PFSK-1 (cell line): ENCODE data around the gene F7.

Source experiments
- FOXP2 ChIP-seq: optimal IDR thresholded peaks from 2 replicates; pipeline ENCODE3; 2011; ENCODE audit warnings: borderline replicate concordance, control low read depth, inconsistent platforms; ENCODE audit not compliant: insufficient read depth; ENCODE audit errors: extremely low read length, extremely low read depth
- POLR2AphosphoS5 ChIP-seq: IDR thresholded peaks from 2 replicates; pipeline ENCODE4 v1.6.1; 2012; ENCODE audit warnings: low read depth, mild to moderate bottlenecking, control low read depth, low read length, moderate library complexity
- SIN3A ChIP-seq: IDR thresholded peaks from 2 replicates; pipeline ENCODE4 v1.6.1; 2012; ENCODE audit warnings: mild to moderate bottlenecking, low read length, moderate library complexity, borderline replicate concordance; ENCODE audit not compliant: insufficient read depth
- TAF1 ChIP-seq: IDR thresholded peaks from 2 replicates; pipeline ENCODE4 v1.6.1; 2012; ENCODE audit warnings: low read length, control low read depth, borderline replicate concordance; ENCODE audit not compliant: insufficient read depth
- TF ChIP-seq, protein P1 (sequence below), 2 experiments: IDR thresholded peaks; 2 replicates each; pipeline versions ENCODE4 v1.6.1 to v1.8.0; 2011 to 2012; ENCODE audit warnings: low read depth in 2 of 2, low read length in 2 of 2, control low read depth in 1 of 2, inconsistent platforms in 1 of 2, mild to moderate bottlenecking in 1 of 2, moderate library complexity in 1 of 2; ENCODE audit not compliant: insufficient read depth in 1 of 2

F7 gene

GRCh38 chr13:113084943-113085540 lies 20.5 kb upstream of the F7 start:
- no peak for TF ChIP-seq POLR2AphosphoS5
- TF ChIP-seq, protein P1, sequence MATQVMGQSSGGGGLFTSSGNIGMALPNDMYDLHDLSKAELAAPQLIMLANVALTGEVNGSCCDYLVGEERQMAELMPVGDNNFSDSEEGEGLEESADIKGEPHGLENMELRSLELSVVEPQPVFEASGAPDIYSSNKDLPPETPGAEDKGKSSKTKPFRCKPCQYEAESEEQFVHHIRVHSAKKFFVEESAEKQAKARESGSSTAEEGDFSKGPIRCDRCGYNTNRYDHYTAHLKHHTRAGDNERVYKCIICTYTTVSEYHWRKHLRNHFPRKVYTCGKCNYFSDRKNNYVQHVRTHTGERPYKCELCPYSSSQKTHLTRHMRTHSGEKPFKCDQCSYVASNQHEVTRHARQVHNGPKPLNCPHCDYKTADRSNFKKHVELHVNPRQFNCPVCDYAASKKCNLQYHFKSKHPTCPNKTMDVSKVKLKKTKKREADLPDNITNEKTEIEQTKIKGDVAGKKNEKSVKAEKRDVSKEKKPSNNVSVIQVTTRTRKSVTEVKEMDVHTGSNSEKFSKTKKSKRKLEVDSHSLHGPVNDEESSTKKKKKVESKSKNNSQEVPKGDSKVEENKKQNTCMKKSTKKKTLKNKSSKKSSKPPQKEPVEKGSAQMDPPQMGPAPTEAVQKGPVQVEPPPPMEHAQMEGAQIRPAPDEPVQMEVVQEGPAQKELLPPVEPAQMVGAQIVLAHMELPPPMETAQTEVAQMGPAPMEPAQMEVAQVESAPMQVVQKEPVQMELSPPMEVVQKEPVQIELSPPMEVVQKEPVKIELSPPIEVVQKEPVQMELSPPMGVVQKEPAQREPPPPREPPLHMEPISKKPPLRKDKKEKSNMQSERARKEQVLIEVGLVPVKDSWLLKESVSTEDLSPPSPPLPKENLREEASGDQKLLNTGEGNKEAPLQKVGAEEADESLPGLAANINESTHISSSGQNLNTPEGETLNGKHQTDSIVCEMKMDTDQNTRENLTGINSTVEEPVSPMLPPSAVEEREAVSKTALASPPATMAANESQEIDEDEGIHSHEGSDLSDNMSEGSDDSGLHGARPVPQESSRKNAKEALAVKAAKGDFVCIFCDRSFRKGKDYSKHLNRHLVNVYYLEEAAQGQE (IDR thresholded peaks at IDR 0.05; ENCODE audit: insufficient read depth in 1 of 2, low read depth in 2 of 2, low read length in 2 of 2): no peak
- TF ChIP-seq TAF1: no peak
- no peak for TF ChIP-seq FOXP2
- TF ChIP-seq SIN3A: no peak

DNA sequence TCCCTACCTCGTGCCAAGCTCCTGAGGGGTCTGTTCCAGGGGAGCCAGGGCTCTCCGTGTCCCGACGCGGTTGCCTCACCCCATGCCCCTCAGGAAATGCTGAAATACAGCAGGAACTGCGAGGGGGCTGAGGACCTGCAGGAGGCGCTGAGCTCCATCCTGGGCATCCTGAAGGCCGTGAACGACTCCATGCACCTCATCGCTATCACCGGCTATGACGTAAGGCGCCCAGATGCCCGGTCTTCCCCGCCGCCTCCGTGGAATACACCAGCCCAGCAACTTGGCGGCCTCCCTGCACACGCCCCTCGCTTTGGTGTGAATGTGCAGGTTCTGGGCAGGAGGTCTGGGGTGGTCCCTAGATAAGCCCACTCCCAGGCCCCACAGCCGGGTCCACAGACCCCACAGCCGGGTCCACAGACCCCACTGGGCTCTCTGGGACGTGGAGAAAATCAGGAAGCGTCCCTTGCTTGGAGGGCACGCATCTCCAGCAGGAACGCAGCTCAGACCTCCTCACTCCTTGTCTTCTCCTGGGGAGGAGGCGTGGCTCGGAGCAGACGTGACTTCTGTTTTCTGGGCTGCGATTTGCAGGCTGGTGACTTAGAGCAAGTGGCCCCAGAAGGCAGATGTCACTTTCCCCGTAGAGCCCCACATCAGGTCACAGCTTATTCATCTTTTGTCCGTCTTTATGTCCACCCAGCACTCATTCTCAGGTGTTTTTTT lies 19.4 kb upstream of the F7 start:
- TF ChIP-seq TAF1 (no peak), POLR2AphosphoS5 (no peak), FOXP2 (no peak), SIN3A (no peak)
- TF ChIP-seq, protein P1 (IDR thresholded peaks at IDR 0.05; ENCODE audit: insufficient read depth in 1 of 2, low read depth in 2 of 2, low read length in 2 of 2): no peak

- TF ChIP-seq FOXP2 (no peak), SIN3A (no peak), POLR2AphosphoS5 (no peak), TAF1 (no peak)
- TF ChIP-seq, protein P1 (IDR thresholded peaks at IDR 0.05; ENCODE audit: insufficient read depth in 1 of 2, low read depth in 2 of 2, low read length in 2 of 2): no peak
These were observed 18.3 kb upstream of the F7 start for GRCh38 chr13:113086991-113087922.

GRCh38 chr13:113087923-113088690 lies 17.5 kb upstream of the F7 start:
- TF ChIP-seq POLR2AphosphoS5 (no peak), SIN3A (no peak), TAF1 (no peak), FOXP2 (no peak)
- TF ChIP-seq, protein P1 (IDR thresholded peaks at IDR 0.05; ENCODE audit: insufficient read depth in 1 of 2, low read depth in 2 of 2, low read length in 2 of 2): no peak
